GM18868 (cell line): ENCODE data around the gene GPAT3.

Experiments
- ATAC-seq: cut with Tn5 transposase; IDR thresholded peaks from one replicate; pipeline ENCODE4 v1.9.1; 2021; ENCODE audit warnings: mild to moderate bottlenecking, moderate library complexity; ENCODE audit not compliant: unreplicated experiment

The GPAT3 gene

DNA sequence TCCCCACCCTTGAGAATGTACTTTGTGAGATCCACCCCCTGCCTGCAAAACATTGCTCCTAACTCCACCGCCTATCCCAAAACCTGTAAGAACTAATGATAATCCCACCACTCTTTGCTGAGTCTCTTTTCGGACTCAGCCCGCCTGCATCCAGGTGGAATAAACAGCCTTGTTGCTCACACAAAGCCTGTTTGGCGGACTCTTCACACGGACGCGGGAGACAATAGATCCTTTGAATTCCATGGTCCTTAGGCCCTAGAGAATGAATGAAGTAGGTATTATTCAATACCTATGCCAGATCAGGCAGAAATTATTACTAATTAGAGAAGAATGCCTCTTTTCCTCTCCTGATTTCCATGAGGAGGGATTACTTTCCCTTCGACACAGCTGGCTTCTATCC, 101.0 kb downstream of the GPAT3 start:
- ATAC-seq, result no peak

DNA sequence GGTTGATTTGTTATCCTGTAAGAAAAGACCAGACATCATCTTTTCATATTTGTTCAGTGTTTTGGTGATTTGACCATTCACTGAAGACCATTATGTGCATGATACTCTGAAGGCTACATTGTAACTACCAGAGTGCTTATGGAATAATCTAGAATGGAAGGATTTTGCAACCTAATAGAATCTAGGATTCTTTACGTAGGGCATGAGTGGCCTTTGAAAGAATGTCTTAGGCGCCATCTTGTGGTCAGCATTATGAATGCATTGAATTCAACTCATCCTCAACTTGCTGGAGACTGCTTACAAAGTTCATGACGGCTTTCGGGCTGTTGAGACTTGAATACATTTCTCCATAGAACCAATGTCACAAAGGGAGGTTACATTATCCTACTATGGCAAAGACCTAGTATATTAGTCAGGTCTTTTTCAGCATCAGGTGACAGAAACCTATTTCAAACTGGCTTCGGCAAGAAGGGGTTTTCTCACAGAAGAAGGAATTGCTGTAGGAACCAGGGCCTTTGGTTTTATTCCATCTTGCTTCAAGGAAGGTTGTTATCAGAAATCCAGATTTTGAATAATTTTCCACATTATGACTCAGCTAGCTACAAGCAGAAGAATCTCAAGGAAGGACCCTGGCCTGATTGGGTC, 104.1 kb downstream of the GPAT3 start:
- ATAC-seq, result peak; percentile 66

DNA sequence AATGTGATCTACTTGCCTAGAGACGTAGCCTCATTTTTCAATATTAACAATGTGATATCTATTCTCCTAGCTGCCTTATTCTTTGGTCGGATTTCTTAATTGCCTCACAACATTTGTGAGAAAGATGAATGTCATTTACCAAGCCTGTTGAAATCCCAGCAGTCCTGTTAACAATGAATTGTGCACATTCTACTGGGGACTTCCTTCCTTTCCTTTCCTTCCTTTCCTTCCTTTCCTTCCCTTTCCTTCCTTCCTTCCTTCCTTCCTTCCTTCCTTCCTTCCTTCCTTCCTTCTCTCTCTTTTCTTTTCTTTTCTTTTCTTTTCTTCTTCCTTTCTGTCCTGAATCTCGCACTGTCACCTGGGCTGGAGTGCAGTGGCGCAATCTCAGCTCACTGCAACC, 107.1 kb downstream of the GPAT3 start:
- ATAC-seq, result no peak

DNA sequence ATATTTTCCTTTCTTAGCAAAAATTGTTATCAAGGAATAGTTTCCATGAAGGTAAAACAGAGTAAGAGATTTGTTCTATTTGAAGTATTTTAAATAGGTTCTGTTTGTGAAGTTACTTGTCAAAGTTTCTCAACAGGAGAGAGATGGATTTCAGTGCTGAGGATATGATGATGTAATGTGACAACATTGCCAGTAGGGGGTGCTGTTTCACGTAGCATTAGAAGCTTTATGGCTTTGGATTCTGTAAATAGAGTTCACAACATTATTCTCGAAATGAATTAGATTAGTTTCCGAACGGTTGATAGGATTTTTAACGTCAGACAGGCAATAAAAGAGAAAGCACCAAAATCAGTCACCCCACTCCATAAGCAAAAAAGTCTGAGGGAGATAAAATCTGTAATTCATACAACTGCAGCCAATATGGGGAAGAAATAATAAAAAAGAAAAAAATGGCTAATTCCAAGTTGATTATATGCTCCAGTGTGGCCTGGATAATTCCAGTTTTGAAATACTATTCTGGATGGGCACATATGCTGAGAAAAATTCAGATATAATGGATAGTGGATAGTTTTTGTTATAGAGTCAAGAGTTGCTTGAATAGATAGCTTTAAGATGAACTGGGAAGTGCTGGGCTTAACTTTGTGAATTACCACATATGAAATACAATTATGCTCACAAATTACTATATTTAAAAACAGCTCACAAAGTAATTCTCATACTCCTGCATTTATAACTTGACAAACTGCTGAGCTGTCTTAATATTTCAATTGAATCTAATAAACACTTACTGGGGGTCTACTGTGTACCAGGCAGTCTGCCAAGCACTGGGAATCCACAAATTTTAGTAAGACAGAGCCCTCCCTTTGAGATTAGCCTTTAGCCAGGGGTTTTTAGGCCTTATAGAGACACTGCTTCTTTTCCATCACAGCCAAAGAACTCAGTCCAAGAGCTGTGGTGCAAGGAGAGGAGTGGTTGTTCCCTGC, 109.1 kb downstream of the GPAT3 start:
- ATAC-seq, result peak; percentile 86

DNA sequence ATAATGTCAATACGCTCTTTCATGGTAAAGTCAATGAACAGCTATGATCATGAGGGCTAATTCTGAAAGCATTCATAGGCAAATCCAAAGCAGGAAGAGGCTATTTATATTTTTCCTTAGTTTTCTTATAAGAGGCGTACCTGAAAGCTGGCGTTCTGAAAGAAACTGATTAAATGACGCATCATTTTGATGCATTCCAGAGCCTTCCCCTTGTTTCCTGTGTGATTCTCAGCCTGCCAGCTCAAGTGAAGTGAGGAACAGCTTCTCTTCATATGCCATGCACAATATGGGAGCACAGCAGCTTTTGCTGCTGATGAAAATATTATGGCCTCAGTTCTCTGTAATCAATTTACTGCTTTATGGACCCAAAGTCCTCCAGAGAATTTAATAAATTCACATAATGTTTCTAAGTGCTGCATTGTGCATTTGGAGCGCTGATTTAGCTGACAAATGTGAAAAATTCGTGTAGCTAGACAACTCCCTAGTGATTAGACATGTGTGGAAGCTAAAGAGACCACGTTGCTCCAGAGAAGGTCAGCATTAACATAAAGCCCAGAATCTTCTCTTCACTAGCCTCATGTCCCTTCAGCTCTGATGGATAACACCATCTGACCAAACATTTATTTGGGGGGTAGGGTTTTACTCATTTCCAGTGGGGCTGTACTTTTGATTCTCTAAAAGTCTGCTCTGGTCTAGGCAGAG, 110.8 kb downstream of the GPAT3 start:
- no peak for ATAC-seq

DNA sequence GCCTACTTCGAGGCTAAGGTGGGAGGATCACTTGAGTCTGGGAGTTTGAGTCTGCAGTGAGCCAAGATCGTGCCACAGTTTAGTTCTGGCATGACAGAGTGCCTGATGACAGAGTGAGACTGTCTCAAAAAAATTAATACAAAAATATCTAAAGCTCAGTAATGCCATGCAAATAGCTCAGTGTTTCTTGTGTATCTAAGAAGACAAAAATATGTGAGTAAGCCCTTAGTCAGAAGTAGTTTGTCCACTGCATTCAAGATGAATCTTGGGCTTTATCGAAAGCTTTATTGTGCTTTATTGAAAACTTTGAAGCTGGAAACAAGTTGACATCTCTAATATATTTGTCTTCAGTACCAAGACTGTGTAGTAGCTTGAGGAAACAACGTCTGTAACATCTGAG, 115.9 kb downstream of the GPAT3 start:
- no peak for ATAC-seq
